GM19455 (cell line): ENCODE data around the gene MROH2A.

Experiments used
- ATAC-seq: cut with Tn5 transposase; IDR thresholded peaks from one replicate; pipeline ENCODE4 v1.9.1; 2021; ENCODE audit not compliant: unreplicated experiment

The MROH2A gene

DNA sequence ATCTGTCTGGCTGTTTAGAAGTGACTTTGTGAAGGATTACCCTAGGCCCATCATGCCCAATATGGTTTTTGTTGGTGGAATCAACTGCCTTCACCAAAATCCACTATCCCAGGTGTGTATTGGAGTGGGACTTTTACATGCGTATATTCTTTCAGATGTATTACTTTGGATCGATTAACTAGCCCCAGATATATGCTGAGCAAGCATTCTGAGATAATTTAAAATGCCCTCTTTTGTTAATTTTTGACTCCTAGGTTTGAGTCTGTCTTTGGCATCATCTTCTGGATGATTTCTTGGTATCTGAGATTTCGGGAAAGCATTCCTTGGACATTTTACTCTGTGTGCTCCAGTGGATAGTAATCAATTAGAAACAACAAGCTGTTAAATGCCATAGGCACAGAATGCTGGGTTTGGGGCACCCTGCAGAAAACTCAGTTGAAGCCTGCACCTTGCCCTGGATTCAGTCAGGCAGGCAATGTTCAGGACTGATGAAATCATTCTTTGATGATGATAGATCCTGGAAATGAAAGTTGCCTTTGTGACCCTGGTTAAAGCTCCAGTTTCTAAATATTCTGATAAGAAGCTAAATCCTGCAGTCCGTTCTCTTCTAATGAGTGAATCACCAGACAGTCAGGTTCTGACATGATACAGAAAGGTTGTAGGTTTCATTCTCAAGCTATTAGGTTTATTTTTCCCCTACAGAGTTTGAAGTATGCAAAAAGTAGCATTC, 16.9 kb upstream of the MROH2A start:
- no peak for ATAC-seq

DNA sequence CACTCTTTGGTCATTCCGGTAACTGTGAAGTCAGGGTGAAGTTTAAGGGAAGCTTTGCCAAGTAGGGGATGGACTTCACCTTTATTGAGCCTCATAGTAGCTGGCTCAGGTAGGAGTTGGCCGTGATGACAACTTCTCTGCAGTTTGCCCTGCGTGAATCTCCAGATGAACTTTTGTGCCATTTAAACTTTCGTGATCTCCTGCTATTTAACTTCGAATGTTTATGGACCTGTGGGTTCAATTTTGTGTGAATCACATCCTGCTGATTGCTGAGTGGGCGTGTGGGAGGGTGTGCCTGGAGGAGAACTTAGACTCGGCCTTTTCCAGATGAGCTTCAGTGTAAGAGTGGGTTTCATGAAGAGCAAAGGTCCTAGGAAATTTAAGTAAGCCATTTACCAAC, 13.9 kb upstream of the MROH2A start:
- no peak for ATAC-seq

DNA sequence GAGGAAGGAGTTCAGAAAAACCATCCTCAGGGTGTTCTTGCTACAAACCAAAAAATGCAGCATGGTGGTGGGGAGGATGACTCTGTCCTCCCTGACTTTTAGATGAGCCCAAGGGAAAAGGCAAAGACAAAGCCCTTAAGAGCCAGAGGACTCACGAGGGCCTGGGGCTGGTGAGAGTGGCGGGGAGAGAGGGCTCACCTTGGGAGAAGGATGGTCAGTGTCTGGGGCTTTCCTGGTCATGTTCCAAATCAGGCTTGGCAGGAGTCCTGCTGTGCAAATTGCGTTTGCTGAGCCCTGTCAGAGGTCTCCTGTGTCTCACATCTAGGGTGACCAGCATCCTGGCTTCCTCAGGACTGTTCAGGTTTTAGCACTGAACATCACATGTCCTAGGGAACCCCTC, 13.4 kb upstream of the MROH2A start:
- ATAC-seq: no peak

DNA sequence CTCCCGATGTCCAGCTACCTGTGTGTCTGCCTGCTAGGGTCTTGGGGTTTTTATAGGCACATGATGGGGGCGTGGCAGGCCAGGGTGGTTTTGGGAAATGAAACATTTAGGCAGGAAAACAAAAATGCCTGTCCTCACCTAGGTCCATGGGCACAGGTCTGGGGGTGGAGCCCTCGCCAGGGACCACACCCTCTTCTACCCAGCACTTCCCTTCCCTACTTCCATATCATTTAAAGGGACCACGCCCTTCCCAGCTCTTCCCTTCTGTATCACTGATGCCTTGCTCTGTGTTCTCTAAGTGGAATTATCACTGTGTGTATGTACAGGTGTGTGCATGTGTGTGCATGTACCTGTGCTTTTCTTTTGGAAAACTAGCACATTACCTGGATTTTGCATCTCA, 11.7 kb upstream of the MROH2A start:
- ATAC-seq: no peak

DNA sequence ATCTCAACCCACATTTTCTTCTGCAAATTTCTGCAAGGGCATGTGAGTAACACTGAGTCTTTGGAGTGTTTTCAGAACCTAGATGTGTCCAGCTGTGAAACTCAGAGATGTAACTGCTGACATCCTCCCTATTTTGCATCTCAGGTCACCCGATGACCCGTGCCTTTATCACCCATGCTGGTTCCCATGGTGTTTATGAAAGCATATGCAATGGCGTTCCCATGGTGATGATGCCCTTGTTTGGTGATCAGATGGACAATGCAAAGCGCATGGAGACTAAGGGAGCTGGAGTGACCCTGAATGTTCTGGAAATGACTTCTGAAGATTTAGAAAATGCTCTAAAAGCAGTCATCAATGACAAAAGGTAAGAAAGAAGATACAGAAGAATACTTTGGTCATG, 10.1 kb upstream of the MROH2A start:
- ATAC-seq: no peak

DNA sequence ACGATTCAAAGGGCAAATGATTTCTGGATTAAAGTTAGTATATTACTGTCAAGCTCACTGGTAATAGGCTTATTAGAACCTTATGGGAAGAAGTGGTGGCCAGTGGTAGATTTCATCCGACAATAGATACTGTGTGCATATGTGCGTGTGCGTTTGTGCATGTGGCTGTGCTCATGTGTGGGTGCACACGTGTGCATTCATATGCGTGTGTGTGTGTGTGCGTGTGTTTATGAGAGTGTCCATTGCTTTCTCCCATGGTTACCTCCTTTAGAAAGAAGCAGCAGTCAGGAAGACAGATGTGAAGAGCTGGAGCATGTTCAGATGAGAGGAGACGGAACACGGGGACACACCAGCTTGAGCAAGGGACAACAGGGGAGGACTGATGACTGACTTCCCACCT, 8.9 kb upstream of the MROH2A start:
- no peak for ATAC-seq

DNA sequence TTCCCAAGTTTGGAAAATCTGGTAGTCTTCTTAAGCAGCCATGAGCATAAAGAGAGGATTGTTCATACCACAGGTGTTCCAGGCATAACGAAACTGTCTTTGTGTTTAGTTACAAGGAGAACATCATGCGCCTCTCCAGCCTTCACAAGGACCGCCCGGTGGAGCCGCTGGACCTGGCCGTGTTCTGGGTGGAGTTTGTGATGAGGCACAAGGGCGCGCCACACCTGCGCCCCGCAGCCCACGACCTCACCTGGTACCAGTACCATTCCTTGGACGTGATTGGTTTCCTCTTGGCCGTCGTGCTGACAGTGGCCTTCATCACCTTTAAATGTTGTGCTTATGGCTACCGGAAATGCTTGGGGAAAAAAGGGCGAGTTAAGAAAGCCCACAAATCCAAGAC, 6.0 kb upstream of the MROH2A start:
- no peak for ATAC-seq

DNA sequence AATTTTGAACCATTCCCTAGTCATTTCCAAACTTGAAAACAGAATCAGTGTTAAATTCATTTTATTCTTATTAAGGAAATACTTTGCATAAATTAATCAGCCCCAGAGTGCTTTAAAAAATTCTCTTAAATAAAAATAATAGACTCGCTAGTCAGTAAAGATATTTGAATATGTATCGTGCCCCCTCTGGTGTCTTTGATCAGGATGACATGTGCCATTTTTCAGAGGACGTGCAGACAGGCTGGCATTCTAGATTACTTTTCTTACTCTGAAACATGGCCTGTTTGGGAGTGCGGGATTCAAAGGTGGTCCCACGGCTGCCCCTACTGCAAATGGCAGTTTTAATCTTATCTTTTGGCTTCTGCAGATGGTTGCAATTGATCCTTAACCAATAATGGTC, 5.5 kb upstream of the MROH2A start:
- no peak for ATAC-seq

DNA sequence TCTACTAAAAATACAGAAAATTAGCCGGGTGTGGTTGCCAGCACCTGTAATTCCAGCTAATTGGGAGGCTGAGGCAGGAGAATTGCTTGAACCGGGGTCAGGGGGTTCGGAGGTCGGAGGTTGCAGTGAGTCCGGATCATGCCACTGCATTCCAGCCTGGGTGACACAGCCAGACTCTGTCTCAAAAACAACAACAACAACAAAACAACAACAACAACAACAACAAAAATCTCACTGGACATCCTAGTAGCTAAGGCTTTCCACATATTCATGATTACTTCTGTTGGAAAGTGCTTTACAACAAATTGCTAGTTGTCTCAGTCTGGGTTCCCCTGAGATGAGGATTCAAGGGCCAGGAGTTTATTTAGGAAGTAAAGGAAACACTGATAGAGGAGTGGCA, 4.3 kb upstream of the MROH2A start:
- no peak for ATAC-seq

DNA sequence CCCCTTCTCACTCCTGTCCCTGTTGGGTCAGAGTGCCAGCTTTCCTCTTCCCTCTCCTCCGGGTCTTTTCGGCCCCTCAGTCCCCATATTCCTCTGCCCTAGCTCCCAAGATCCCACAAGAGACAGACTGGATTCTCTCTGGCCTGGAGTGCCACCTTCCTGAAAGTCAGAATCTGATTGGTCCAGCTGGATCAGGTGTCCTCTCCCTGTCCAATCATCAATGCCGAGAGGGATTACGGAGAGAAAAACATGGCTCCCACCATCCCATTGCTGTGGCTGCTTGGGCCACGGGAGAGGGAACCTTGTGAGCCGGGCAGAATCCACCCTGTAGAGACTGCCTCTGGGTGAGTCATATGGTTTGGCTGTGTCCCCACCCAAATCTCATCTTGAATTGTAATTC, 2.7 kb upstream of the MROH2A start:
- no peak for ATAC-seq

DNA sequence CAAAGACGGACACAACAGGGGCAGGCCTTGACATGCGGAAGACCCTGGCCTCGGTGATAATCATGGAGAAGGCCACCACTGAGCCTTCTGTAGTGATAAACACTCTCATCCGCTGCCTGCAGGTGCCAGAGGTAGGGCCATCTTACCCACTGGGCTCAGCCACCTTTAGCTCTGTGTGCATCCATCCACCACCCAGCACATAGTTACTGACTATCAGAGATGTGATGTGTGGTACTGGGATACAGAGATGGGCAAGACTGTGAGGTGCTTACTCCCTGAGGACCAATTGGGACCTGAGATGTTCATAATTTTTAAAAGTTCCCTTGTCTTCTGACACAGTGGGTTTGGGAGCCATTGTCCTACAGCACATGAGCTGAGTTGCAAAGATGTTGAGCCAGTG, 1.6 kb downstream of the MROH2A start:
- no peak for ATAC-seq

DNA sequence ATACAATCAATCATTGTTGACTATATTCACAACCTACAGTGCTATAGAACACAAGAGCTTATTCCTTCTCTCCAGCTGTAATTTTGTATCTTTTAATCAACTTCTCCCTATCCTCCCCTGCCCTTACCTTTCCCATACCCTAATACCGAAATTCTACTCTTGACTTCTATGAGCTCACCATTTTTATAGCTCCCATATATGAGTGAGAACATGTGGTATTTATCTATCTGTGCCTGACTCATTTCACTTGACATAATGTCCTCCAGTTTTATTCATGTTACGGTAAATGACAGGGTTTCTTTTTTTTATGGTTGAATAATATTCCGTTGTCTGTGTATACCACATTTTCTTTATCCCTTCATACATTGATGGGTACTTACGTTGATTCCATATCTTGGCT, 2.6 kb downstream of the MROH2A start:
- ATAC-seq: no peak

DNA sequence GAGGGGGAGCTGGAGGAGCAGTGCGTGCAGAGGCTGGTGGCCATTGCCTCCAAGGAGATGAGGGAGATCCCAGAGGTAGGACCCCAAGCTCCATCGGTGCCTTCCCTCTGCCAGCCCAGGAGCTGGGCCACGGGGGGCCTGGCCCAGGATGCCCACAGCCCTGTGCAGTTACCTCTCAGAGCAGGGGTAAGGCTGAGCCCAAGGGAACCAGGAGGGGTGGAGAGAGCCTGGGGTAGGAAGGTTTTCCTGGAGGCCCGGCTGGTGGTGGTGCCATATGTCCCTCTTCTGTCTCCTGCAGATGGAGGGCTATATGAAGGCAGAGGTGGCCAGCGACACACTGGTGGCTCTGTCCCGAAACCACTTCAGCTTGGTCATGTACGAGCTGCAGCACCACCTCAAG, 11.4 kb downstream of the MROH2A start:
- no peak for ATAC-seq

DNA sequence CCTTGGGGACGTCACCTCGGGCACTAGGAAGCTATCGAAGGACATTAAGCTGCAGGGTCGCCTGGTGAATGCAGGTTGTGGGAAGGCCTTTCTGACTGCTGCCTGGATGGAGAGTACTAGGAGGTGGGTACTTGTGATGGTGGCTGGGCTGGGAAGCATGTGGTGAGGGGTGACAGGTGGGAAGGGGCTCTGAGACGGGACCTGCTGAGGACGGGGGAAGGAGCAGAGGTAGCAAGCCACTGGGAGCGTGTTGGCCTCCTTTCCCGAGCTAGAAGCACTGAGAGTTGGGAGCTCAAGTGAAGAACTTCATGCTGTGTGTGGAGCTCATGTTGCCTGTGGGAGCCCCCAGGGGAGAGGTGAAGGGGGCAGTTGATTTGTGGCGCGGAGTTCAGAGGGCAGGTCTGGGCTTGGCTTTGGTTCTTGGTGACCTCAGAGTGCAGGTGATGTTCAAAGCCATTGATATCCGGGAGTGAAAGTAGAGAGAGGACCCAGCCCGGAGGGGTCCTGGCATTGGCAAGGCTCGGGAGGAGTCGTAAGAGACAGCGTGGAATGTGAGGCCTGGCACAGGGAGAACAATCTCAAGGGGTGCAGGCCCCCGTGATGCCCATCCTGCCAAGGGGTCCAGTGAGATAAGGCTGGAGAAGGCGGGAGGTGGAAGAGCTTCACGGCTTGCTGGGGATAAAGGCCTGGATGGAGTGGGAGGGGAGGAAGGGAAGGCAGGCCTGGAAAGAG, 13.2 kb downstream of the MROH2A start:
- no peak for ATAC-seq

DNA sequence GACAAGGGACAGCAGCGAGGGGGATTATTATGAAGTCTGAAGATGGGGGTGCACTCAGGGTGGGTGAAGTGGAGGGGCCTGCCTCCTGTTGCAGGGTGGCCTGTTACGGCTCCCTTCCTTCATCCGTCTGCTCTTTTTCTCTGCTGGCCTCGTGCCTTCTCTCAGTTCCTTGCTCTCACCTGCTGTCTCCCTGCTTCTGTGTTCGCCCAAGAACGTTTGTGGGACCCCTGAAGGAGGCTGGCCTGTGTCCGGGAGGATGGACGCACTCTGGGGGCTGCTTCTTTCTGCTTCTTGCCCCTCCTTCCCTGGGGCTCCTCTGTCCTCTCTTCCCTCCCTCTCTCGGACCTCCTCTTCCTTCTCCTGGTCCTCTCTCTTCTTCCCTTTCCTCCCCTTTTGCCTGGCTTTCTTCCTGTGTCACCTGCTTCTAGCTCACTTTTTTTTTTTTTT, 13.8 kb downstream of the MROH2A start:
- no peak for ATAC-seq

DNA sequence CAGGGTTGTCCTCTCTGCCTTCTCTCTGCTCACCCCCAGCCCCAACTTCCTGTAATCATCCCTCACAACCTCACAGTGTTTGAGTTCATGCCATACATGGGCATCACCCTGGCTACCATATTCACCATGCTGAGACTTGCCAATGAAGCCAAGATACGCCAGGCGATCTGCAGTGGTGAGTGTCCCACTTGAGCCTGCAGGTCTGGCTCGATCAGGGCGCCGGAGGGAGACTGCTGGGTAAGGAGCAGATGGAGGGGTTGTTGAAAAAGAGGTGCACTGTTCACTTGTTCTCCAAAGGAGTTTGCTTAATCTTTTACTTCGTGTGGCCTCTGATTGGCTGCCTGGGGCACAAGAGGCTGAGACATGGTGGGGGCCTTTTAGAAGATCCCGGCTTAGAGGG, 14.6 kb downstream of the MROH2A start:
- no peak for ATAC-seq

DNA sequence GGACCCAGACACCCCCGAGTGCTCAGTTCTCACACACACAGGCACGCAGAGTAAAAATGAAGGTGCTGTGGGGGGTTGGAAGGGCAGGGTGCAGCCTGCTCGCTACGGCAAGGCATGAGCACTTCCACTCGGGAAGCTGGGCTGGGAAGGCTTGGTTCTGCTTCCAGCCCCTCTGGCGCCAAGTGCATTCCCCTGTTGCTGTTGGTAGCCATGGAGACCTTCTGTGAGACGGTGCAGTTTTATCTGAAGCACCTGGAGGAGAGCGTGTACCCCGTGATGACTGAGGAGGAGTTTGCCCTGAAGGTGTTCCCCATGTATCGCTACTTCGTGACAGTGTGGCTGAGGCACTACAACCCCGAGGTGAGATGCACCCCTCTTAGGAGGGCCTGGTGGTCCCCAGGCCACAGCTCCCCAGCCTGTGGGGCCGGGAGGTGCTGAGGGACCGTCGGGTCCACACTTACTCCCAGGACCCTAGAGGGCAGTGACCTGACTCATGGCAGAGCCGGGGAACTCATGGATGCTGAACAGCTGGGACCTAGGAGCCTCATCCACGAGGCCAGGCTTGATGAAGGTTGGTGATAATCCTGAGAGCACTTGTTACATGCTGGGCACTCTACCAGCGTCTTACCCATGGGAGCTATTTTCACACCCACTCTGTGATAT, 15.5 kb downstream of the MROH2A start:
- ATAC-seq: no peak

DNA sequence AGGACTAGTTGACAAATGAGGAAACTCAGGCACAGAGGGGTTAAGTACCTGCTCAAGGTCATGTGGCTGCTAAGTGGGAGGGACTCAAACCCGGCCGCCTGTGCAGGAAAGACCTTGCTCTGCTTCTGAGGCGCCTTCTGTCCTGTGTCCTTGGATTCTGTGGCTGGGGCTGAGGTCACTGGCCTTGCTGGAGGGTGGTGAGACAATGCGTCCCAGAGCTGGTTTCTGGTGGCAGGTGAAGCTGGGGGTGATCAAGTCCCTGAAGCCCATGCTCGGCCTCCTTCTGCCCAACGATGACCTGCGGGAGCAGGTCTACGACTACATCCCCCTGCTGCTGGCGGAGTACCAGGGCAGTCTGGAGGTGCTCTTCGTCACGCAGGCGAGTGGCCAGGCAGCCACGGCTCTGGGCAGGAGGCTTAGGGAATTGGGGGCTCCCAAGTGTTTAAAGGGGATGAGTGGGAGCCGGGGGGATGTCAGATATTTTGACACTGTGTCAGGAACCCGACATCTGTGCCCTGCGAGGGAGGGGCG, 16.1 kb downstream of the MROH2A start:
- ATAC-seq: no peak

DNA sequence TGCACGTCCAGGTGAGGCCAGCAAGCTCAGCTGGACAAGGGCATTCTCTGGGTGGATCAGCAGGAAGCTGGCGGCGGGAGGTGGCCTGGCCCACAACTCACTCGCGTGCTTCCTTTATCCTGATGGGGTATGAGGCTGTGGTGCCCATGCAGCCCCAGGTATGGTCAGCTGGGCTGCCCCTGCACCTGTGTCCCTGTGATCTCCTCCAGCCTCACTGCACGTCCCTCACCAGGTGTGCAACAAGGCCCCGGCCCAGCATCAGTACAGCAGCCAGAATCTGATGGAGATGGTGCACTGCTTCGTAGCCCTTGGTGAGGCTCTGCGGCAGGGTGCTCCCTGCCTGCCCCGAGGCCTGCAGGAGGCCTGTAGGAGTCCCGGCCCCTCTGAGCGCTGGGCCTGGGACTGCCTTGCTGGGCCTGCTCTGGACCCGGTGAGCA, 17.6 kb downstream of the MROH2A start:
- no peak for ATAC-seq

DNA sequence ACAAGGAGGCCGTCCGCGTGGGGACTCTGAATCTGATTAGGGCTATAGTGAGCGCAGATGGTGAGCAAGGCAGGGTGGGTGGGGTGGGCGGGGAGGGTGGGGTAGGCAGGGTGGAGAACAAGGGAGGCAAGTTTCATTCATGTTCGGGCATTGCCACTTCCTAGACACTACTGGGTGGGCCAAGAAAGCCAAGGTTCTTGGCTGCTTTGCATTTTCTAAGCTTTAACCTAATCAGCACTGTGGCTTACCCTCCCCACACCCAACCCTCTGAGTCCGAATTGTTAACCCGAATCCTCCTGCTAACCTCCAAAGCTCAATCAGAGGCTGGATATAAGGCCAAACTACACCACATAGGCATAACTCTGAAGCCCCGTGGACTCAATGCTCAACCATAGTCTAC, 18.1 kb downstream of the MROH2A start:
- no peak for ATAC-seq

DNA sequence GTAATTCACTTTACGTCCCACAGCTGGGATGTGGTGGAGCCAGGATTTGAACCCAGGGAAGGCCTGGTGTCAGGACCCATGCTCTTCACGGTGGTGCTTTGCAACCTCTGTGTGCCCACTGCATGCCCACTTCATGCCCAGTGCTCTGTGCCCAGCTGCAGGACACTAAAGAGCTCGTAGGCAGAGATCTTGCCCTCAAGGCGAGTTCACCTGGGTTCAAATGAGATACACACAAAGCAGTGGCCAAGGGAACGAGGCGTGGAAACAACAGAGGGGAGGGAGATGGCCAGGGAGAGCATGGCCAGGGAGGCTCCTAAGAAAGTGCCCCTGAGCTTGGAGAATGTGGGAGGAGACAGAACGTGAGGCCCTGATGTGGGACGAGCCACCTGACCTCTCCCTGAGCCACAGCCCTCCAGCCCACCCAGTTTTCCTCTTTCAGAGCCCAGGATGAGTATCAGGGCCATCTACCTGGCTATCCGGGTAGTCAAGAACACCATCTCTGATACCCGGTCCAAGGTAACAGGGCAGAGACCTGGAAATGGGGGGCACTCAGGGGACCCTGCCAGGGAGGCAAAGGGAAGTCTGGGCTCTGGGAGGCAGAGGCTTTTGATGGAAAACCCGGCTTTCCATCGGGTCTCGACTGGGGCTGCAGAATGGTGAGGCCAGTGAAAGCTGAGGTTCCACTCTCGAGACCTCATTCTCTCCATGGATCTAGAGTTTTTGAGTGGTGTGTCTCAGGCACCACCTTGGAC, 20.4 kb downstream of the MROH2A start:
- ATAC-seq: no peak
